ENCODE results near the gene NSMF.

DNA sequence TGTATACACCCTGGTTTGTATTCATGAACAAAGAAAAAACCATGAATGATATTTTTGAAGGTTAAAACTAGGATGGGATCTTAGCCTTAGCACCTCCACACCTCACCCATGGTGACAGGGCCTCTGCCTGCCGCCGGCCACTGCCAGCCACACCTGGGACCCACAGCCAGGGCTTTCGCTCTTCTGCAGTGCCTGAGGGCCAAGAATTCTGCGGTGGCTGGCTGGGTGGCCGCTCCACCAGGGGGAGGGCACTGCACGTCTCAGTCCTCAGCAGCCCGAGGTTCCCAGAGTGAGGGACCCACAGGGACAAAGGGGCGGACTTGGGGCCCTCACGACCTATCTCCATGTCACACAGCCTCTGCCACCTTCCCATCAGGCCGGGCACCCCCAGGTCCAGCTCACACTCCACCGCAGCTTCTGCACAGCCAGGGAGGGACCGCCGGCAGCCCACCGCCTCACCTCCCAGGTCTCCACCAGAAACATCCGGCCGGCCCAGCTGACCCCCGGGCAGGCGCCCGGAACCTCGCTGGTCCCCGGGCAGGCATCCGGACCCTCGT lies 43.0 kb downstream of the NSMF start:
- no peak for TF ChIP-seq POLR2AphosphoS5 (IDR thresholded peaks at IDR 0.05; ENCODE audit: borderline replicate concordance, low read depth, low read length)
- no peak for TF ChIP-seq EZH2 (IDR thresholded peaks at IDR 0.05)
- TF ChIP-seq FOXP2 (optimal IDR thresholded peaks at IDR 0.05; ENCODE audit: control extremely low read depth, extremely low read length, insufficient read depth): no peak

Data from SK-N-MC (cell line).